WTC11 (cell line): ENCODE data around the gene CST6. TPM values are rescaled to one million over a fixed set of nuclear protein-coding genes. Genes with fewer than 3 reads are reported as not detected.

ENCODE experiments used
- ATAC-seq: fragments of 200-7000 bp; cut with Tn5 transposase; 2 replicates; pipeline ENCODE4 v1.10.0; 2021; ENCODE audit warnings: mild to moderate bottlenecking, moderate library complexity
- CTCF ChIA-PET: fragments of 300-600 bp; sonication (Branson Sonifier 250); formaldehyde crosslinking; loops from one replicate; lab custom pipeline; 2021; ENCODE audit warnings: antibody characterized with exemption; lab: Charles Lee
- POLR2A ChIA-PET: fragments of 350-600 bp; sonication (Branson Sonifier 250); formaldehyde crosslinking; loops from one replicate; lab custom pipeline; 2021; ENCODE audit warnings: antibody characterized with exemption; lab: Charles Lee
- DNase-seq: peaks from one replicate; pipeline ENCODE4 v3.0.0; 2021; ENCODE audit warnings: low spot score
- H3K27ac Mint-ChIP-seq: 2 replicates; pipeline ENCODE4 v1.8.0; 2021; ENCODE audit warnings: mixed read lengths
- H3K27me3 Mint-ChIP-seq: 2 replicates; pipeline ENCODE4 v1.8.0; 2021; ENCODE audit warnings: low read depth, mild to moderate bottlenecking, moderate library complexity, mixed read lengths
- H3K36me3 Mint-ChIP-seq: 2 replicates; pipeline ENCODE4 v1.8.0; 2021; ENCODE audit warnings: mixed read lengths
- H3K4me1 Mint-ChIP-seq: 2 replicates; pipeline ENCODE4 v1.8.0; 2022; ENCODE audit warnings: mixed read lengths
- H3K4me3 Mint-ChIP-seq: 2 replicates; pipeline ENCODE4 v1.8.0; 2021; ENCODE audit warnings: mild to moderate bottlenecking, moderate library complexity, mixed read lengths
- H3K9me3 Mint-ChIP-seq: 2 replicates; pipeline ENCODE4 v1.8.0; 2021; ENCODE audit warnings: mixed read lengths
- AR ChIP-seq: fragments of 250-450 bp; sonication (Bioruptor Pico); IDR thresholded peaks from 2 replicates; pipeline ENCODE4 v1.9.0; 2021; ENCODE audit warnings: mild to moderate bottlenecking
- CREM ChIP-seq: sonication (generic); formaldehyde crosslinking; IDR thresholded peaks from 2 replicates; pipeline ENCODE4 v1.8.1; 2022; ENCODE audit warnings: mild to moderate bottlenecking, missing genetic modification reagents, moderate library complexity
- E2F4 ChIP-seq: sonication (generic); formaldehyde crosslinking; IDR thresholded peaks from 2 replicates; pipeline ENCODE4 v1.8.1; 2022; ENCODE audit warnings: low read depth, mild to moderate bottlenecking, moderate library complexity, missing genetic modification reagents, borderline replicate concordance
- GRHL2 ChIP-seq: fragments of 250-450 bp; sonication (Bioruptor Pico); IDR thresholded peaks from 2 replicates; pipeline ENCODE4 v1.8.0; 2022; ENCODE audit warnings: mild to moderate bottlenecking, moderate library complexity; ENCODE audit not compliant: insufficient replicate concordance, severe bottlenecking
- HMGA2 ChIP-seq: fragments of 250-450 bp; sonication (Bioruptor Pico); IDR thresholded peaks from 2 replicates; pipeline ENCODE4 v1.4.0; 2021; ENCODE audit warnings: mild to moderate bottlenecking, moderate library complexity
- JUN ChIP-seq: sonication (generic); formaldehyde crosslinking; IDR thresholded peaks from 2 replicates; pipeline ENCODE4 v1.8.0; 2023; ENCODE audit warnings: mild to moderate bottlenecking, missing genetic modification reagents
- NFATC4 ChIP-seq: fragments of 250-450 bp; sonication (Bioruptor Pico); IDR thresholded peaks from 2 replicates; pipeline ENCODE4 v1.9.0; 2021; ENCODE audit warnings: mild to moderate bottlenecking
- NR1H2 ChIP-seq: sonication (generic); formaldehyde crosslinking; IDR thresholded peaks from 2 replicates; pipeline ENCODE4 v1.9.0; 2021; ENCODE audit warnings: mild to moderate bottlenecking, moderate library complexity, missing genetic modification reagents
- NR2C2 ChIP-seq: sonication (generic); formaldehyde crosslinking; IDR thresholded peaks from 2 replicates; pipeline ENCODE4 v1.8.0; 2022; ENCODE audit warnings: mild to moderate bottlenecking, missing genetic modification reagents
- OVOL2 ChIP-seq: fragments of 250-450 bp; sonication (Bioruptor Pico); IDR thresholded peaks from 2 replicates; pipeline ENCODE4 v1.9.0; 2021; ENCODE audit warnings: mild to moderate bottlenecking, borderline replicate concordance
- PRRX2 ChIP-seq: fragments of 250-450 bp; sonication (Bioruptor Pico); IDR thresholded peaks from 2 replicates; pipeline ENCODE4 v1.8.0; 2021; ENCODE audit warnings: mild to moderate bottlenecking
- RELA ChIP-seq: sonication (generic); formaldehyde crosslinking; IDR thresholded peaks from 2 replicates; pipeline ENCODE4 v1.8.1; 2022; ENCODE audit warnings: missing genetic modification reagents, mild to moderate bottlenecking, borderline replicate concordance
- RORB ChIP-seq: fragments of 250-450 bp; sonication (Bioruptor Pico); IDR thresholded peaks from 2 replicates; pipeline ENCODE4 v1.9.0; 2021; ENCODE audit warnings: mild to moderate bottlenecking
- ZBTB43 ChIP-seq: sonication (generic); formaldehyde crosslinking; IDR thresholded peaks from 2 replicates; pipeline ENCODE4 v1.8.1; 2023; ENCODE audit warnings: mild to moderate bottlenecking, missing genetic modification reagents
- ZNF138 ChIP-seq: sonication (generic); formaldehyde crosslinking; conservative IDR thresholded peaks from 2 replicates; pipeline ENCODE4 v1.8.1; 2022; ENCODE audit warnings: mild to moderate bottlenecking, moderate library complexity, missing genetic modification reagents
- total RNA-seq: library from RNA; stranded (reverse); gene quantifications from 3 replicates; pipeline ENCODE4 v1.2.3, GENCODE V29; 2021
- TF ChIP-seq, protein P1 (sequence below): sonication (generic); formaldehyde crosslinking; IDR thresholded peaks from 2 replicates; pipeline ENCODE4 v1.8.0; 2023; ENCODE audit warnings: missing genetic modification reagents
- TF ChIP-seq, protein P2 (sequence below): sonication (generic); formaldehyde crosslinking; conservative IDR thresholded peaks from 2 replicates; pipeline ENCODE4 v1.8.1; 2022; ENCODE audit warnings: mild to moderate bottlenecking, missing genetic modification reagents
- TF ChIP-seq, protein P3 (sequence below): fragments of 250-450 bp; sonication (Bioruptor Pico); IDR thresholded peaks from 2 replicates; pipeline ENCODE4 v1.9.0; 2021; ENCODE audit warnings: moderate library complexity, mild to moderate bottlenecking, inconsistent platforms, borderline replicate concordance

Gene CST6
- total RNA-seq, 1 experiment from 2014 or later = 0.72 TPM

- TF ChIP-seq RORB (CRISPR knock-in tag) (no peak), ZNF138 (CRISPR knock-in tag) (no peak), HMGA2 (CRISPR knock-in tag) (no peak), OVOL2 (CRISPR knock-in tag) (no peak), RELA (CRISPR knock-in tag) (no peak), E2F4 (CRISPR knock-in tag) (no peak)
- TF ChIP-seq, protein P1, sequence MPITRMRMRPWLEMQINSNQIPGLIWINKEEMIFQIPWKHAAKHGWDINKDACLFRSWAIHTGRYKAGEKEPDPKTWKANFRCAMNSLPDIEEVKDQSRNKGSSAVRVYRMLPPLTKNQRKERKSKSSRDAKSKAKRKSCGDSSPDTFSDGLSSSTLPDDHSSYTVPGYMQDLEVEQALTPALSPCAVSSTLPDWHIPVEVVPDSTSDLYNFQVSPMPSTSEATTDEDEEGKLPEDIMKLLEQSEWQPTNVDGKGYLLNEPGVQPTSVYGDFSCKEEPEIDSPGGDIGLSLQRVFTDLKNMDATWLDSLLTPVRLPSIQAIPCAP = no peak
- TF ChIP-seq, protein P2, sequence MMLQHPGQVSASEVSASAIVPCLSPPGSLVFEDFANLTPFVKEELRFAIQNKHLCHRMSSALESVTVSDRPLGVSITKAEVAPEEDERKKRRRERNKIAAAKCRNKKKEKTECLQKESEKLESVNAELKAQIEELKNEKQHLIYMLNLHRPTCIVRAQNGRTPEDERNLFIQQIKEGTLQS (CRISPR knock-in tag) = no peak
Observed at GRCh38 chr11:66006134-66006890, 5.5 kb upstream of the CST6 start (continued).

GRCh38 chr11:66006891-66007176, 5.0 kb upstream of the CST6 start:
- Mint-ChIP-seq H3K4me1 (peaks cover 17% of the 10 kb centered on the region), H3K9me3 (no peaks in the 10 kb centered on the region), H3K4me3 (no peak overlapping the region), H3K27me3 (peaks cover 16% of the 10 kb centered on the region)
- CTCF ChIA-PET = interaction anchor here (0.6 to 1.7 kb wide), 4 partner anchors 15 to 227 kb away, joined by 4 to 5 read pairs (median 4); no protein-coding TSS in a partner anchor
- DNase-seq = no peak
- POLR2A ChIA-PET = interaction anchor here (0.6 kb wide), 1 partner anchor 17 kb away, joined by 7 read pairs; no protein-coding TSS in a partner anchor
- TF ChIP-seq NR1H2 (CRISPR knock-in tag) = no peak
- TF ChIP-seq PRRX2 (CRISPR knock-in tag) = no peak
- TF ChIP-seq ZBTB43 (CRISPR knock-in tag) = no peak
- TF ChIP-seq, protein P3, sequence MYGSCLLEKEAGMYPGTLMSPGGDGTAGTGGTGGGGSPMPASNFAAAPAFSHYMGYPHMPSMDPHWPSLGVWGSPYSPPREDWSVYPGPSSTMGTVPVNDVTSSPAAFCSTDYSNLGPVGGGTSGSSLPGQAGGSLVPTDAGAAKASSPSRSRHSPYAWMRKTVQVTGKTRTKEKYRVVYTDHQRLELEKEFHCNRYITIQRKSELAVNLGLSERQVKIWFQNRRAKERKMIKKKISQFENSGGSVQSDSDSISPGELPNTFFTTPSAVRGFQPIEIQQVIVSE (CRISPR knock-in tag) = no peak
- no peak for TF ChIP-seq JUN (CRISPR knock-in tag)
- no peak for TF ChIP-seq CREM
- no peak for TF ChIP-seq AR (CRISPR knock-in tag)
- TF ChIP-seq NFATC4 (CRISPR knock-in tag) = no peak
- TF ChIP-seq GRHL2 (CRISPR knock-in tag) = no peak
- TF ChIP-seq NR2C2 (CRISPR knock-in tag) = no peak
- TF ChIP-seq, all 79 proteins: peak for 0
- Mint-ChIP-seq H3K27ac (peak overlapping the region; percentile 68), H3K36me3 (peaks cover 16% of the 10 kb centered on the region)
- no peak for ATAC-seq
